CMK (cell line): ENCODE results near the gene ARHGAP6.

Source experiments
- DNase-seq: peaks from one replicate; pipeline ENCODE4 v3.0.0-alpha.2; 2010; ENCODE audit warnings: low read depth

Gene ARHGAP6

DNA sequence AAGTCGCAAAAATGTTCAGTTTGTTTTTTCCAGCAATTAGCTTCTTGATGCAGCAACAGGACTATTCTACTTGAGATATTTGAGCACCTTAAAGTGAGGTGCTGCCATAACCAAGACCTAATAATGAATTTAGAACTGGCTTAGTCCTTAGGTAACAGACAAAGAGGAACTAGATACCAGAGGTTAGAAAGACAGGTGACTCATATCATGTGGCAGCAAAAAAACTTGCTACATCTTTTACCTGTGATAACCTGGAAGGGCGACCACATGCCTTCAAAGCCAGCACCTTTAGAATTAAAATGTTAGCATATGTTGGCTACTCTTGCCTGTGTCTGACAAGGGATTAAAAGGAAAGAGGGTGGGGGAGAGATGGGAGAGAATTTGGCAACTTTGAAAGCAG, 90.4 kb downstream of the ARHGAP6 start:
- DNase-seq = no peak

GRCh38 chrX:11567528-11568220, 98.0 kb downstream of the ARHGAP6 start:
- no peak for DNase-seq

DNA sequence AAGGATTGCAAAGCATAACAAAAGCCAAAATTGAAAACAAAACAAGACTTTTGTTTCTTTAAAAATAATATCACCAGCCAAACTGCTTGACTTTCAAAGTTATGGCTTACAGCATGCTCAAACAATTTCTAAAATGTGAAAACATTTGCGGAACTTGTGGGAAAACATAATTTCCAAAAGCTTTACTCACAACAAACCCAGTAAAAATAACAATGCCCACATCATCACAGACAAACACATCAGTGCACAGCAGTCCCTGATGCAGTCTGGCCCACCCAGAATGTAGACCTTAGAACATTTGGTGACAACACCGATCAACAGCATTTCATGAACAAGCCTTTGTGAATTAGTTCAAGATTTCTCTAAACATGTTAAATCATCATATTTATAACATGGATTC, 98.9 kb downstream of the ARHGAP6 start:
- no peak for DNase-seq

DNA sequence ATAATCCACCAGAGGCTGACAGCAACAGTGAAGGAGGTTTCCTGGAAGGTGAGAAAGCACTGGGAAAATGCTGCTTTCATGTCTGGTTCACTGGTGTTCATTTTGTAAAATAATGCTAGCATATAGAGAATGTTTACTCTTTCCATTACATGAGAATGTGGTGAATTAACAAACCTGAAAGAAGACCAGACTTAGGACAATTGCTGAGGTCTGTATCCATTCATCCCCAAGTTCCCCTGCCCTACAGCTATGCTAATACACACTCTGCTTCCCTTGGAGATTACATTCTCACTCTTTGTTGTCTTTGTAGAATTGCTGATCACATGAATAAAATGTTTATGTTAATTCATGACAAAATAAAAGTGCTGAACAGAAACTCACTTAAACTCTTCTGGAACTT, 99.5 kb downstream of the ARHGAP6 start:
- no peak for DNase-seq

DNA sequence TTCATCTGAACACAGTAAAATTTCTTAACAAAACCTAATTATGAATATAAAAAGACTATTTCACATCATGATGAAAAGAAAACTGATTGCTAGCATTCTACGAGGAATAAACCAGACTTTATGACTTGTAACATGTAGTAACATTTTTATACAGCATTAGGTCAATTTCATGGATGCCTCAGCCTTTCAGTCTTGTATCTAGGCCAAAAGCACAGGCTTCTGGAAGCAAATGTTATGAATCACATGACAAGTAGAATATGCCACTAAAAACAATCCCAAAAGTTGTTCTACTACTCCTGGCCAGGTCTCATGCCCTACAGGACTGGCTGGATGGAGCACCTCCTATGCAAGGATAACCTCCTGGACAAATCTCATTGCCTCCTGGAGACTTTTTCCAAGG, 101.2 kb downstream of the ARHGAP6 start:
- DNase-seq = no peak

- no peak for DNase-seq
These were observed 103.2 kb downstream of the ARHGAP6 start for GRCh38 chrX:11562570-11562969.

DNA sequence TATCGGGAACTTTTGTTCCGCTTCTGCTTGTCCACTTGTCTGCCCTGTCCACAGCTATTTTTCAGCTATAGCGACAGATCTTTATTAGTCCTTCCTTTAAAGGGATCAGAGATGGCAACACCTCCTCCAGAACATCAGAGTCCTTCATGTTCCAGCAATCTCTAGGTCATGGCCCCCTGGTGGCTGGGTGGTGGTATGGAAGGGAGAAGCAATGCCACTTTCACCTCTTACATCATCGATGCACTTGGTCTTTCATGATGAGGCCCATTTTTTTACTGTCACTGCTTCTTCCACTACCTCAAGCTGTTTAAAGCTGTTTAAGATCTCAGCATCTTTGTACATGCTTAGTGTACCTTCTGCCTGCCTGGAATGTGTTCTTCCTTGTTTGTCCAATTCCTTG, 106.7 kb downstream of the ARHGAP6 start:
- peak; percentile 5 for DNase-seq

DNA sequence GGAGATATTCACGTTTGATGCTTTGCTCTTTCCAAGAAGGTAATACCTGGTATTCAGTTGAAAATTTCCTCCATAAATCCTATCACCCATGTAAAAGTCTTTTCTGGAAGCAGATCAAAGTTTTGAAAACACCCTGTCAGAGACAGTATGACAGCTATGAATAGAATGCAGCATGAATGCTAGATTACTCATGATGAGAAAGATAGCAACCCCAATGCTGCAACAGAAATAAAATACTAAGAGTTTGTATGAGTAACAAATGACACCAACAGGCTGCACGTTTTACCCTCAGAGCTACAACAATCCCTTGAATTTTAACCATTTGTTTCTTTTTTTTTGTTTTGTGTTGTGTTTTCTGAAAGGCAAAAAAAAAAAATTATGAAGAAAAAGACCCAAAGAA, 108.6 kb downstream of the ARHGAP6 start:
- no peak for DNase-seq

- DNase-seq = no peak
These were observed 110.0 kb downstream of the ARHGAP6 start for GRCh38 chrX:11555759-11556158.

DNA sequence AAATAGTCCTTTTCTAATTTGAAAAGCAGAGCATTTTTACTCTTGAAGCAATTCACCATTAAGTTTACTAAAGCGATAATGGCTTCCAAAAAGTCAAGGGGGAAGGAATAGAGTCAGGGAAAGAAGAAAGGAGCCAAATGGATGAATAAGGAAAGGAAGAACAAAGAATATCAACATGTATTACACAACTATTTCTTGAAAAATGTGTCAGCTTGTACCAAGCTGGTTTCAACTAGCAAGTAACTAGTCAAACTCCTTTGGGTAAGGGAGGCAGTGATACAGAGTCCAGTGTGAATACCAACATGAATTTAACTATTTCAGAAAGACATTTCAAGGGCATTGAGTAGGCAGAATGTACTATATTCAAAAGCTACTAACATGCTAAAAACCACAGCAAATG, 112.1 kb downstream of the ARHGAP6 start:
- DNase-seq = no peak

GRCh38 chrX:11551151-11551550, 114.6 kb downstream of the ARHGAP6 start:
- no peak for DNase-seq

GRCh38 chrX:11546917-11547316, 118.8 kb downstream of the ARHGAP6 start:
- DNase-seq = no peak

GRCh38 chrX:11543249-11543648, 122.5 kb downstream of the ARHGAP6 start:
- DNase-seq = peak; percentile 7

DNA sequence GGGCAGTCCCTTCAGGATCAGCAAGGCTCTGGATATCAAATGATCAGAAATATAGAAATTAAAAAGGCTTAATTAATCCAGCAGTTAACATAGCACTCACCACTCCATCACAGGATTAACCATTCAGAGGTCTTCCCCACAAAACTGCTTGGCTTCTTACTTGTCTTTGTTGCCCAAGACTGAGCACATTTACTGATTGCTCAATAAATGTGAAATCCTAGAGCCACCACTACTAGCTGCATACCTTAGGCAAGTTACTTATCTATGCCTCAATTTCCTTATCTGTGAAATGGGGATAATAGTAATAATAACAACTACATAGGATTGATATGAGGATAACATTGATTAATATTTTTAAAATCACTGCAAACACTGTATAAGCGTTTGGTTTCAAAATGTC, 124.2 kb downstream of the ARHGAP6 start:
- DNase-seq = no peak

GRCh38 chrX:11540532-11541377, 125.0 kb downstream of the ARHGAP6 start:
- DNase-seq = no peak

- DNase-seq = no peak
These were observed 128.6 kb downstream of the ARHGAP6 start for GRCh38 chrX:11537141-11537540.

DNA sequence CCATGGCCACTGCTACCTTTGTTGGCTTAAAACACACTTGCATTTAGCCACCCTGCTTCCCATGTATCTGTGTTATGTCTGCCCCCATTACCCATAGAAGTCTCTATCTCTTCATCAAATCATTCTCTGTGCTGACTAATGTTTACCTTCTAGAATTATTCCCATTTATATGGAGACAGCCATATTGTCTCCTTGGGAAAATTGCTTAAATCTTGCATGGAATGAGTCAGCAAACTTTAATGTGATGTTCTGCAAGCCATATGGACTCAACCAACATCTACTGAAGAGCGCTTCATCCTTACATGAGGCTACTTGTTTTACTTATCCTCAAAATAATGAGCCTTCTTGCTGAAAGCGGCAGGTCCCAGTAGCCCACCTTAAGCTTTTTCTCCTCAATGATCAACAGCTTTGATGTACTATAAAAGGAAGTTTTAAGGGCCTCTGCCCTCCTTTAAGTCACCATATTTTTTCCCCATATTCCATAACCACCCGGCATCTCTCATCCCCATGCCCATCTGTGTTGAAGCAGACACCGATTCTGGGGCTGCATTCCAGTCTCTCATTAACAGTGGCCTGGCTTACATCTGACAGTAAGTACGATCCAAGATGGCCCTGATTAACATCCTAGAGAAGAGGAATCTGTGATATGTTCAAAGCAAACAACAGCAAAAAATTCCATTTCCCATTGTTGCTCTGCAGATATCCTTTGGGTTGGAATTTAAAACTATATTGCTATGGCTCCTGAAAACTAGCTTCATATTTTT, 130.4 kb downstream of the ARHGAP6 start:
- no peak for DNase-seq

DNA sequence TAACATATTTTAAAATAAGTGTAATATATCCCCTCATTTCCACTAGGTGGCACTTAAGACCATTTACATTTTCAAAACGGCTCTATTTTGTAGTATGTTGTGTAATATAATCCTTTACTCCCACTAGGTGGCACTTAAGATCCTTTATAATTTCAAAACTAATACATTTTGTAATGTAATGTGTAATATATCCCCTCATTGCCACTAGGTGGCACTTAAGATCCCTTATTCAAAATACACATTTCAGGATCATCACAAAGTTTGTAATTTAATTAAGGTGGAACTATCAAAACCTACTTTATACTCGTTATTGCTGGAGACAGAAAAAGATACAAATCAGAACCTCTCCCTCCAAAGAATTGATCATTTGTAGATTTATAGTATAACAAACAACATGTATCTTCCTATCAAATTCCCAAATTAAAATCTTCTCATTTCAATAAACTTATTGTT, 132.5 kb downstream of the ARHGAP6 start:
- peak; percentile 27 for DNase-seq

- DNase-seq = no peak
These were observed 133.2 kb downstream of the ARHGAP6 start for GRCh38 chrX:11532291-11533078.

- no peak for DNase-seq
These were observed 134.5 kb downstream of the ARHGAP6 start for GRCh38 chrX:11531226-11531625.

DNA sequence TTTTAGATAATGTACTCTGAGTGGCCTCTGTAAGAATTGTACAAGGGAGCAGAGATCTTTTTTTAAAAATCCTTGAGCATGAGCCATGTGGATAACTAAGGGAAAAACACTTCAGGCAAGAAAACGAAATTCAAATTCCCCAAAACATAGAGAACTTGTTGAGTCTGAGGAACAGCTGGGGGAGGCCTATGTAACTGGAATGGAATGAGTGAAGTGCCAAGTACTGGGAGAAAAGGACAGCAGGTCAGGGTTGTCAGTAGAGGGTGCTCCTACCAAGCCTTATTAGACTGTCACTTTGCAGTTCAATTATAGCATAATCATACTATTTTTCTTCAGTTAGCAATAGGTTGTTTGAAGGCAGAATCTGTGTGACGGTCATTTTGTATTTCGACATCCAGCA, 135.1 kb downstream of the ARHGAP6 start:
- no peak for DNase-seq

DNA sequence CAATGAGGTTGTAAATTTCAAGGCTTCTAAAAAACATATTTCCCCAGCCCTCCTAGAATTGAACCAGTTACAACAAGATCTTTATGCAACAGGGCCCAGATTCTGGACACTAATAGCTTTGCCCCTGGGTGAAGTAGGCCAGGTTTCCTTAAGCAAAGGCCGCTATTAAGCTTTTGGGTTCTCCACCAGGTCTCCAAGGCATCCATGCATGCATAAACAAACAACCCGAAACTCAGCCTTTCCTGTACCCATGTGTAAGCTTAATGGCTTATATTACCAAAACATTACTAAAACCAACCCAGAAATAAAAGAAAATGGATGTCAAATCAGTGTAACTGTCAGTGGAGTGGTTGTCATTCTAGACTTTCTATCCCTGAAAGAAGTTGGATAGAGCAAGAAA, 137.1 kb downstream of the ARHGAP6 start:
- DNase-seq = no peak
